ENCODE measurements around the gene OR10T2.
"Not testable (repeated sequence)": the region's sequence is repeated elsewhere in the genome, so short reads cannot be mapped to it uniquely, and the experiment has no call there.

OR10T2 gene

GRCh38 chr1:158398818-158399514 lies at the start of gene OR10T2:
Gene OR10T2 (minus strand): TSS chr1:158399466. CDS start chr1:158399466, 0 bp downstream.
- no peak for DNase-seq (ENCODE audit: low read depth, low spot score)

- DNase-seq (ENCODE audit: low read depth, low spot score), result no peak
Observed at GRCh38 chr1:158445376-158445775, 46.1 kb upstream of the OR10T2 start.

GRCh38 chr1:158434741-158435140 lies 35.5 kb upstream of the OR10T2 start:
- DNase-seq (ENCODE audit: low read depth, low spot score), result no peak

- not testable (repeated sequence) for DNase-seq (ENCODE audit: low read depth, low spot score)
Observed at GRCh38 chr1:158430163-158430562, 30.9 kb upstream of the OR10T2 start.

- no peak for DNase-seq (ENCODE audit: low read depth, low spot score)
Observed at GRCh38 chr1:158426137-158426536, 26.9 kb upstream of the OR10T2 start, which contains the start of gene OR10K2. Gene OR10K2 (minus strand): TSS chr1:158426237. CDS start chr1:158420866, 5,371 bp downstream.

GRCh38 chr1:158425027-158425426 lies 25.8 kb upstream of the OR10T2 start:
- no peak for DNase-seq (ENCODE audit: low read depth, low spot score)

- no peak for DNase-seq (ENCODE audit: low read depth, low spot score)
Observed at GRCh38 chr1:158422212-158422611, 22.9 kb upstream of the OR10T2 start.

GRCh38 chr1:158417586-158417985 lies 18.3 kb upstream of the OR10T2 start:
- DNase-seq (ENCODE audit: low read depth, low spot score), result no peak

GRCh38 chr1:158414651-158415345 lies 15.5 kb upstream of the OR10T2 start:
- DNase-seq (ENCODE audit: low read depth, low spot score), result no peak

- DNase-seq (ENCODE audit: low read depth, low spot score), result no peak
Observed at GRCh38 chr1:158407092-158407491, 7.8 kb upstream of the OR10T2 start.

- DNase-seq (ENCODE audit: low read depth, low spot score), result no peak
Observed at GRCh38 chr1:158400871-158401270, 1.6 kb upstream of the OR10T2 start.

GRCh38 chr1:158396646-158397045 lies 2.6 kb downstream of the OR10T2 start:
- no peak for DNase-seq (ENCODE audit: low read depth, low spot score)

- no peak for DNase-seq (ENCODE audit: low read depth, low spot score)
Observed at GRCh38 chr1:158393476-158393875, 5.8 kb downstream of the OR10T2 start.

GRCh38 chr1:158391099-158391498 lies 8.2 kb downstream of the OR10T2 start:
- no peak for DNase-seq (ENCODE audit: low read depth, low spot score)

- no peak for DNase-seq (ENCODE audit: low read depth, low spot score)
Observed at GRCh38 chr1:158390331-158390730, 8.9 kb downstream of the OR10T2 start.

- no peak for DNase-seq (ENCODE audit: low read depth, low spot score)
Observed at GRCh38 chr1:158374860-158375259, 24.4 kb downstream of the OR10T2 start.

GRCh38 chr1:158374101-158374500 lies 25.2 kb downstream of the OR10T2 start:
- DNase-seq (ENCODE audit: low read depth, low spot score), result not testable (repeated sequence)

GRCh38 chr1:158371188-158371953 lies 27.9 kb downstream of the OR10T2 start:
- no peak for DNase-seq (ENCODE audit: low read depth, low spot score)

GRCh38 chr1:158366783-158367182 lies 32.5 kb downstream of the OR10T2 start:
- no peak for DNase-seq (ENCODE audit: low read depth, low spot score)

GRCh38 chr1:158362941-158363340 lies 36.3 kb downstream of the OR10T2 start:
- DNase-seq (ENCODE audit: low read depth, low spot score), result no peak

- DNase-seq (ENCODE audit: low read depth, low spot score), result no peak
Observed at GRCh38 chr1:158362482-158362881, 36.8 kb downstream of the OR10T2 start.

- DNase-seq (ENCODE audit: low read depth, low spot score), result no peak
Observed at GRCh38 chr1:158357441-158357840, 41.8 kb downstream of the OR10T2 start.

Data from brain pericyte (primary cell).